GM12892 (cell line): ENCODE data around the gene PRKAR1B.

Experiments used
- POLR2A ChIP-seq: IDR thresholded peaks from 2 replicates; pipeline ENCODE4 v1.6.1; 2011; ENCODE audit warnings: low read depth, low read length, control low read depth
- POLR2AphosphoS5 ChIP-seq: IDR thresholded peaks from 2 replicates; pipeline ENCODE4 v1.6.1; 2011; ENCODE audit warnings: low read depth, low read length, control low read depth

DNA sequence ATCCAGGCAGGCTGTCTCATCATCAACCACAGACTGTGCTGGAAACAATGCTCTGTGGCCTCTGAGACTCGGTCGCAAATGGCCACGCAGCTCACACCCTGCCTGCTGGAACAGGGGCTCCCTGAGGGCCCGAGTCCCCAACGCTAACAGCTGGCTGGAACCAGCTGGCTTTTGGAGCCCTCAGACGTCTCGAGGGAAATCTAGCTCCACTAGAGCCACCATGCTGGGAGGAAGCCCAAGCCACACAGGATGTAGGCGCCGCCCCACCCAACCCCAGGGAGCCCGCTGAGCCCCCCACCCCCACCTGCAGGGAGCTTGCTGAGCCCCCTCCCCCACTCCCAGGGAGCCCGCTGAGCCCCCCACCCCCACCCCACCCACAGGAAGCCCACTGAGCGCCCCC is 186.1 kb downstream of the PRKAR1B start:
- no peak for TF ChIP-seq POLR2A
- no peak for TF ChIP-seq POLR2AphosphoS5
